Spleen (tissue), 7 donors: ENCODE results near the gene MYPN.

Experiments used
- POLR2AphosphoS5 ChIP-seq, 3 donors: sonication (generic); formaldehyde crosslinking; IDR thresholded peaks; one replicate each; pipeline ENCODE4 v1.5.1; 2017; ENCODE audit warnings: antibody characterized with exemption in 3 of 3
- TF ChIP-seq, protein P1 (sequence below), 11 experiments: fragments of 200-600 bp in 7 of 11; fragments of 450-650 bp in 4 of 11; sonication (generic) in 4 of 11; IDR thresholded peaks in 8 of 11; conservative IDR thresholded peaks in 3 of 11; 1 replicate in 7 of 11; 2 replicates in 4 of 11; pipeline versions ENCODE4 v1.4.0 to v1.8.0; 2016 to 2021; ENCODE audit warnings: antibody characterized with exemption in 11 of 11, inconsistent platforms in 4 of 11, mild to moderate bottlenecking in 1 of 11
- donor health status: DM: no; HTN: no; CAD: no; lungs with moderate emphysema.
- donor health status: DM: no; HTN: no; CAD: no.
- donor health status: DM: no; HTN: no; CAD: no.

DNA sequence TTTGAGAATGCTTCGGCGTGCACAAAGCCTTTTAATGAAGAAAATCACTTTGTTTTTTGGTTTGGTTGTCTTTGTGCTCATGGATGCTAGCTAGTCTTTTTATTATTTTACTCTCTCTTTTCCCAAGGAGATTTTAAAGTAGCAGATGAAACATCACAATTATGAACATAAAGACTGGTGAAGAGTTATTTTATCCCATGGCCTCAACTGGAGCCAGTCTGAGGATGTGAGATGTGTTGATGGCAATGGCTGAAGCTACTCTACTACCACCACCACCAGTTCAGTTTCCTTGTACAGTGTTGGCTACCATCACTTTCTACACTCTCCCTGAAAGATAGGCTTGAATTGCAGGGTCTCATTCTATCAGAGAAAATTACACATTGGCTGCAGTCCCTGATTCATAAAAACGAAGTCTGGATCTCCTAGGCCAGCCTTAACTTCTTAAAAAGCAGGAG is 33.7 kb upstream of the MYPN start:
- TF ChIP-seq, protein P1, sequence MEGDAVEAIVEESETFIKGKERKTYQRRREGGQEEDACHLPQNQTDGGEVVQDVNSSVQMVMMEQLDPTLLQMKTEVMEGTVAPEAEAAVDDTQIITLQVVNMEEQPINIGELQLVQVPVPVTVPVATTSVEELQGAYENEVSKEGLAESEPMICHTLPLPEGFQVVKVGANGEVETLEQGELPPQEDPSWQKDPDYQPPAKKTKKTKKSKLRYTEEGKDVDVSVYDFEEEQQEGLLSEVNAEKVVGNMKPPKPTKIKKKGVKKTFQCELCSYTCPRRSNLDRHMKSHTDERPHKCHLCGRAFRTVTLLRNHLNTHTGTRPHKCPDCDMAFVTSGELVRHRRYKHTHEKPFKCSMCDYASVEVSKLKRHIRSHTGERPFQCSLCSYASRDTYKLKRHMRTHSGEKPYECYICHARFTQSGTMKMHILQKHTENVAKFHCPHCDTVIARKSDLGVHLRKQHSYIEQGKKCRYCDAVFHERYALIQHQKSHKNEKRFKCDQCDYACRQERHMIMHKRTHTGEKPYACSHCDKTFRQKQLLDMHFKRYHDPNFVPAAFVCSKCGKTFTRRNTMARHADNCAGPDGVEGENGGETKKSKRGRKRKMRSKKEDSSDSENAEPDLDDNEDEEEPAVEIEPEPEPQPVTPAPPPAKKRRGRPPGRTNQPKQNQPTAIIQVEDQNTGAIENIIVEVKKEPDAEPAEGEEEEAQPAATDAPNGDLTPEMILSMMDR (IDR thresholded peaks at IDR 0.05 in 8 of 11, conservative IDR thresholded peaks at IDR 0.05 in 3 of 11): no peak
- TF ChIP-seq POLR2AphosphoS5 (IDR thresholded peaks at IDR 0.05): no peak
